ENCODE results near the gene POFUT2.

Gene POFUT2

GRCh38 chr21:45287438-45288391 is at the start of gene POFUT2:
Gene POFUT2, minus strand, starts transcription at chr21:45287895. Its CDS starts 24 bp downstream, at chr21:45287871.
- no peaks in the 10 kb centered on the region for H4K20me1 ChIP-seq (ENCODE audit: insufficient read depth)
- no peaks in the 10 kb centered on the region for H3K27me3 ChIP-seq (ENCODE audit: insufficient read depth, low read depth)
- peak within 1 kb of the TSS; percentile 86 for H2AFZ ChIP-seq (ENCODE audit: low read depth)
- 0 out of 2 replicates have a peak within 1 kb of the TSS, but pooled peaks have one; percentile 36 for H3K4me2 ChIP-seq
- no peak within 1 kb of the TSS for H3K4me3 ChIP-seq (IDR thresholded peaks at IDR 0.05; ENCODE audit: insufficient read depth, low read depth, low read length)
- H3K79me2 ChIP-seq (ENCODE audit: insufficient read depth, low read depth): no peaks in the 10 kb centered on the region
- peaks cover 9% of the 10 kb centered on the region for H3K4me1 ChIP-seq (ENCODE audit: low read depth, poor library complexity, severe bottlenecking)
- no peak for TF ChIP-seq CTCF (conservative IDR thresholded peaks at IDR 0.05; ENCODE audit: low read depth, low read length)
- H3K27ac ChIP-seq: no peak within 1 kb of the TSS
- H3K9ac ChIP-seq: peak within 1 kb of the TSS; percentile 47; the same call in 1 of the 2 replicates
- 0 out of 2 replicates have a peak, but pooled peaks cover 8% of the 10 kb centered on the region for H3K36me3 ChIP-seq (ENCODE audit: insufficient read depth)

GRCh38 chr21:45336870-45337269 is 49.2 kb upstream of the POFUT2 start:
- TF ChIP-seq CTCF (conservative IDR thresholded peaks at IDR 0.05; ENCODE audit: low read depth, low read length): no peak
- Histone ChIP-seq H3K27ac (no peak overlapping the region), H3K27me3 (ENCODE audit: insufficient read depth, low read depth) (peaks cover 77% of the 10 kb centered on the region), H3K4me1 (ENCODE audit: low read depth, poor library complexity, severe bottlenecking) (no peaks in the 10 kb centered on the region), H3K36me3 (ENCODE audit: insufficient read depth) (no peaks in the 10 kb centered on the region), H3K79me2 (ENCODE audit: insufficient read depth, low read depth) (no peaks in the 10 kb centered on the region), H3K4me2 (no peak overlapping the region), H3K9ac (no peak overlapping the region), H4K20me1 (ENCODE audit: insufficient read depth) (no peaks in the 10 kb centered on the region), H3K4me3 (IDR thresholded peaks at IDR 0.05; ENCODE audit: insufficient read depth, low read depth, low read length) (no peak overlapping the region), H2AFZ (ENCODE audit: low read depth) (no peak overlapping the region)

GRCh38 chr21:45336535-45336810 is 48.8 kb upstream of the POFUT2 start:
- no peak overlapping the region for H3K9ac ChIP-seq
- no peaks in the 10 kb centered on the region for H4K20me1 ChIP-seq (ENCODE audit: insufficient read depth)
- H3K27me3 ChIP-seq (ENCODE audit: insufficient read depth, low read depth): peaks cover 76% of the 10 kb centered on the region

GRCh38 chr21:45335761-45336534 is 48.3 kb upstream of the POFUT2 start:
- no peak for TF ChIP-seq CTCF (conservative IDR thresholded peaks at IDR 0.05; ENCODE audit: low read depth, low read length)
- Histone ChIP-seq H4K20me1 (ENCODE audit: insufficient read depth) (no peaks in the 10 kb centered on the region), H3K79me2 (ENCODE audit: insufficient read depth, low read depth) (no peaks in the 10 kb centered on the region), H3K36me3 (ENCODE audit: insufficient read depth) (no peaks in the 10 kb centered on the region), H3K4me3 (IDR thresholded peaks at IDR 0.05; ENCODE audit: insufficient read depth, low read depth, low read length) (no peak overlapping the region), H2AFZ (ENCODE audit: low read depth) (no peak overlapping the region), H3K4me1 (ENCODE audit: low read depth, poor library complexity, severe bottlenecking) (no peaks in the 10 kb centered on the region), H3K9ac (no peak overlapping the region), H3K27ac (no peak overlapping the region), H3K4me2 (no peak overlapping the region), H3K27me3 (ENCODE audit: insufficient read depth, low read depth) (peaks cover 76% of the 10 kb centered on the region)

More at GRCh38 chr21:45336535-45336810, 48.8 kb upstream of the POFUT2 start:
- Histone ChIP-seq H3K4me1 (ENCODE audit: low read depth, poor library complexity, severe bottlenecking) (no peaks in the 10 kb centered on the region), H3K4me2 (no peak overlapping the region), H3K27ac (no peak overlapping the region), H3K36me3 (ENCODE audit: insufficient read depth) (no peaks in the 10 kb centered on the region), H2AFZ (ENCODE audit: low read depth) (no peak overlapping the region), H3K79me2 (ENCODE audit: insufficient read depth, low read depth) (no peaks in the 10 kb centered on the region), H3K4me3 (IDR thresholded peaks at IDR 0.05; ENCODE audit: insufficient read depth, low read depth, low read length) (no peak overlapping the region)
- no peak for TF ChIP-seq CTCF (conservative IDR thresholded peaks at IDR 0.05; ENCODE audit: low read depth, low read length)
